ENCODE measurements around the gene PITX3.

The PITX3 gene

DNA sequence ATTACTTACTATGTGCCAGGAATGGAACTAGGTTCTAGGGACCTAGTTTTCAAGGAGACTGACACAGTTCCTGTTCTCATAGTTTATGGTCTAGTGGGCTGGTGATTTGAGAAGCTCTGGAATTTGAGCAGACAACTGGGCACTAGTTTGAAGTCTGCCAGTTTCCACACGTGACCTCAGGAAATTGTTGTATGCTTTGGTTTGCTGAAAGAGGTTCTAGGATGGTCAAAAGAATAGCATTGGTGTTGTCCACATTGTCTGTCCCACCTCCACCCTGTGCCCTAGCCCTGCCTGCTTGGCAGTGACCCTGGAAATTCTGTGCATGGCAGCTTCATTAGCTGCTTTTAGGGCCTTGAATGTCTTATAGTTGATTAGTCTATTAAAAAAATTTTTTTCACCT is 32.8 kb upstream of the PITX3 start:
- no peak for TF ChIP-seq ZNF274 (IDR thresholded peaks at IDR 0.05; ENCODE audit: low read depth, low read length)
- no peak for TF ChIP-seq SUZ12 (IDR thresholded peaks at IDR 0.05; ENCODE audit: extremely low read depth, insufficient read depth, insufficient read length)
- TF ChIP-seq YY1 (IDR thresholded peaks at IDR 0.05; ENCODE audit: insufficient read depth, insufficient read length) = no peak

DNA sequence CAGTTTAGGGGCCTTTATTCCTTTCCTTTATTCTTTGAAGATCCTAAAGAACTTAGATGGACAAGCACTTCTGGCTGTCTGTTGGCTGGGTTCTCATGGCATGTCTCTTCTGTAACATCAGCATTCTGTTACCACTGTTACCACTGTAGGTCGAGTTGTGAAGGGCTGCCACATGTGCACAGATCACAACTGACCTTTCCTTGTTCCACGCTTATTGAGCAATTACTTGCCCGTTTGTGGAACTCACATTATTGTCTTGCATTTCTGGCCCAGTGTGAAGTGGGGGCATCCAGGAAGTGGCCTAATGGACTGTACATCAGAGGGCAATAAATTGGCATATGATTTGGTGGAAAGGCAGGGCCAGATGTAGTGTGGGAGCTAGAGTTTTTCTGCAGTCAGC is 27.7 kb upstream of the PITX3 start:
- H3K4me3 ChIP-seq (ENCODE audit: insufficient read length, low read depth) = no peak overlapping the region
- H3K9ac ChIP-seq (ENCODE audit: insufficient read length, low read depth) = no peak overlapping the region
- H3K9me3 ChIP-seq (ENCODE audit: insufficient read depth, low read length) = no peaks in the 10 kb centered on the region
- no peaks in the 10 kb centered on the region for H3K4me1 ChIP-seq (ENCODE audit: insufficient read depth, insufficient read length)
- no peaks in the 10 kb centered on the region for H3K27me3 ChIP-seq (ENCODE audit: insufficient read depth, insufficient read length)
- H3K36me3 ChIP-seq (ENCODE audit: insufficient read depth, insufficient read length, low read length) = peaks cover 9% of the 10 kb centered on the region
- no peak for TF ChIP-seq YY1 (IDR thresholded peaks at IDR 0.05; ENCODE audit: insufficient read depth, insufficient read length)
- TF ChIP-seq ZNF274 (IDR thresholded peaks at IDR 0.05; ENCODE audit: low read depth, low read length) = no peak
- no peak for TF ChIP-seq SUZ12 (IDR thresholded peaks at IDR 0.05; ENCODE audit: extremely low read depth, insufficient read depth, insufficient read length)
- DNase-seq (ENCODE audit: low read depth, low spot score) = no peak

More for the DNA sequence above, 32.8 kb upstream of the PITX3 start:
- H3K9me3 ChIP-seq (ENCODE audit: insufficient read depth, low read length) = no peaks in the 10 kb centered on the region
- H3K4me3 ChIP-seq (ENCODE audit: insufficient read length, low read depth) = no peak overlapping the region
- H3K27me3 ChIP-seq (ENCODE audit: insufficient read depth, insufficient read length) = no peaks in the 10 kb centered on the region
- no peak overlapping the region for H3K9ac ChIP-seq (ENCODE audit: insufficient read length, low read depth)
- no peaks in the 10 kb centered on the region for H3K4me1 ChIP-seq (ENCODE audit: insufficient read depth, insufficient read length)
- DNase-seq (ENCODE audit: low read depth, low spot score) = no peak
- peaks cover 6% of the 10 kb centered on the region for H3K36me3 ChIP-seq (ENCODE audit: insufficient read depth, insufficient read length, low read length)

DNA sequence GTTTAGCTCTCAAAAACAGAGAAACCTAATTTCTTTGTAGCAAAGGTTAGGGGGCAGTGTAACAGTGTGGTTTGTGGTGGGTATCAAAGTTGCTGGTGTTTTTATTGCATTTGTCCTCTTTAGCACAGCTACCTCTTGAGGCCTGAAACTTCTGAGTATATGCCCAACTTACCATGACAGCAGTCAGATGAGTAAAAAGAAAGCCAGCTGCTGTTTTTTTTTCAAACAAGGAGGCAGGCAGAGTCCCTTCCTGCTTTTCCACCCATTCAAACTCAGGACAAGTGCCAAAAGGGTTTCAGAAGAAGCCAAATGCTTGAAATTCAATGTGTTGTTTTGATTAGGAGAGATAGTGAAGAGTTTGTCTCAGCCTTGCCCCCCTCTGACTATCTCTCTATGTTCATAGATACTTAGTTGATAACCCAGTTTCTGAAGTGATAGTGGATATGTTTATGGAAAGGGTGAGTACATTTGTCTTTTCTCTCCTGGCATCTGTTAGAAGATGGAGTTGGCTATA is 27.1 kb upstream of the PITX3 start:
- no peak for DNase-seq (ENCODE audit: low read depth, low spot score)
- Histone ChIP-seq H3K9ac (ENCODE audit: insufficient read length, low read depth) (no peak overlapping the region), H3K9me3 (ENCODE audit: insufficient read depth, low read length) (no peaks in the 10 kb centered on the region), H3K36me3 (ENCODE audit: insufficient read depth, insufficient read length, low read length) (peaks cover 9% of the 10 kb centered on the region), H3K4me1 (ENCODE audit: insufficient read depth, insufficient read length) (no peaks in the 10 kb centered on the region), H3K4me3 (ENCODE audit: insufficient read length, low read depth) (no peak overlapping the region), H3K27me3 (ENCODE audit: insufficient read depth, insufficient read length) (no peaks in the 10 kb centered on the region)
- TF ChIP-seq SUZ12 (IDR thresholded peaks at IDR 0.05; ENCODE audit: extremely low read depth, insufficient read depth, insufficient read length) (no peak), ZNF274 (IDR thresholded peaks at IDR 0.05; ENCODE audit: low read depth, low read length) (no peak), YY1 (IDR thresholded peaks at IDR 0.05; ENCODE audit: insufficient read depth, insufficient read length) (no peak)

DNA sequence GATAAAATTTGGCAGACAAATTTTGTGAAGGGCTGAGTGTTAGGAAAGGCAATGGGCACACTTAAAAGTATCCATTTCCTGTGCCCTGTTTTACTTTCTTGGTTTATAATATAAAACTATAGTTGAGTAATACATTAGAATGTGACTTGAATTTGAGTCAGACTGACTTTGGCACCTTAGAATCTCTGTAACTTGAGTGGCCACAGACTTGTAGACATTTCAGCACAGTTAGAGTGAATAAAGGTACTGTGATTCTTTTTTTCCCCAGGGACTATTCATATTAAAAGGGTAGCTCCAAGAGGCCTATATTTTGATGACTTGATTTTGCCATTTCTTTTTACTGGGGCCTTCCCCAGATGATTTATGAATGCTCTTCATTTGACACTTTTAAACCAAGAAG is 26.4 kb upstream of the PITX3 start:
- H3K36me3 ChIP-seq (ENCODE audit: insufficient read depth, insufficient read length, low read length) = peaks cover 12% of the 10 kb centered on the region
- TF ChIP-seq YY1 (IDR thresholded peaks at IDR 0.05; ENCODE audit: insufficient read depth, insufficient read length) = no peak
- no peak for TF ChIP-seq ZNF274 (IDR thresholded peaks at IDR 0.05; ENCODE audit: low read depth, low read length)
- TF ChIP-seq SUZ12 (IDR thresholded peaks at IDR 0.05; ENCODE audit: extremely low read depth, insufficient read depth, insufficient read length) = no peak
- DNase-seq (ENCODE audit: low read depth, low spot score) = no peak
- no peaks in the 10 kb centered on the region for H3K9me3 ChIP-seq (ENCODE audit: insufficient read depth, low read length)
- no peaks in the 10 kb centered on the region for H3K4me1 ChIP-seq (ENCODE audit: insufficient read depth, insufficient read length)
- no peak overlapping the region for H3K4me3 ChIP-seq (ENCODE audit: insufficient read length, low read depth)
- H3K27me3 ChIP-seq (ENCODE audit: insufficient read depth, insufficient read length) = no peaks in the 10 kb centered on the region
- H3K9ac ChIP-seq (ENCODE audit: insufficient read length, low read depth) = no peak overlapping the region

DNA sequence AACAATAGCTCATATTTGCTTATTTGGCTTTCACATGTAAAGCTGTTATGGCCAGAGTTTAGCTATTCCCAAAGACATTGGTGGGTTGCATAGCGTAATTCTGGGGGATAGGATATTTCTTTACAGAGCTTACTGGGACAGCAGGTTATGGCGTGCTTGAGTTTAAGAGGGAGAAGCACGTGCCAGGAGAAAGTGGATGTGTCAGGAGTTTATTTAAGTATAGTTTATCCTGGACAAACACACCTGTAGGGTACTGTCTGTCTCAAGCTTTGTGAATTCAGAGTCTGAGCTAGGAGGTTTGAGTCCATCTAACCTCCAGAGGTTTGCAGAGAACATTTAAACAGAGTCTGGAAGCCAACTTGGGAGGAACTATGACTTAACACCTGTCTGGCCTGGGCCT is 25.4 kb upstream of the PITX3 start:
- DNase-seq (ENCODE audit: low read depth, low spot score) = no peak
- no peak overlapping the region for H3K9ac ChIP-seq (ENCODE audit: insufficient read length, low read depth)
- peaks cover 18% of the 10 kb centered on the region for H3K36me3 ChIP-seq (ENCODE audit: insufficient read depth, insufficient read length, low read length)
- H3K4me3 ChIP-seq (ENCODE audit: insufficient read length, low read depth) = no peak overlapping the region
- no peaks in the 10 kb centered on the region for H3K27me3 ChIP-seq (ENCODE audit: insufficient read depth, insufficient read length)
- no peak for TF ChIP-seq ZNF274 (IDR thresholded peaks at IDR 0.05; ENCODE audit: low read depth, low read length)
- TF ChIP-seq YY1 (IDR thresholded peaks at IDR 0.05; ENCODE audit: insufficient read depth, insufficient read length) = no peak
- TF ChIP-seq SUZ12 (IDR thresholded peaks at IDR 0.05; ENCODE audit: extremely low read depth, insufficient read depth, insufficient read length) = no peak
- no peaks in the 10 kb centered on the region for H3K4me1 ChIP-seq (ENCODE audit: insufficient read depth, insufficient read length)
- H3K9me3 ChIP-seq (ENCODE audit: insufficient read depth, low read length) = no peaks in the 10 kb centered on the region

DNA sequence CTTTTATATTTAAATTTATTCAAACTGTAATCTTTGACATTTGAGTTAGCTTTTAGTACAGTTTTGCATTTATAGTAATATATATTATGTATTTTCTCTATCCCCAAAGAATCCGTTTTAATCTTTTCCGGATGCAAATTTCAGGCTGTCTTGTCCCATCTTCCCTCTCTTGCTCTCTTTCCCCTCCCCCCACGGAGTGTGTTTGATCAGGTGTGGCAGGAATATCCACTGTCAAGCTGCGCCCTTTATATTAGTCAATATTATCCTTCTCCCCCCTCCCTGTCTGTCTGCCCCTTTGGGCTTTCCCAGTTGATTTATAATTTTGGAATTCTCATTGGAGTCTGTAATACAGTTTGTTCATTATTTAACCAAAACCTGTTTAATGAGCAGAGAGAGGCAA is 23.1 kb upstream of the PITX3 start:
- Histone ChIP-seq H3K36me3 (ENCODE audit: insufficient read depth, insufficient read length, low read length) (peaks cover 28% of the 10 kb centered on the region), H3K4me1 (ENCODE audit: insufficient read depth, insufficient read length) (no peaks in the 10 kb centered on the region), H3K9me3 (ENCODE audit: insufficient read depth, low read length) (no peaks in the 10 kb centered on the region), H3K9ac (ENCODE audit: insufficient read length, low read depth) (no peak overlapping the region), H3K4me3 (ENCODE audit: insufficient read length, low read depth) (no peak overlapping the region), H3K27me3 (ENCODE audit: insufficient read depth, insufficient read length) (no peaks in the 10 kb centered on the region)
- DNase-seq (ENCODE audit: low read depth, low spot score) = no peak
- no peak for TF ChIP-seq ZNF274 (IDR thresholded peaks at IDR 0.05; ENCODE audit: low read depth, low read length)
- TF ChIP-seq YY1 (IDR thresholded peaks at IDR 0.05; ENCODE audit: insufficient read depth, insufficient read length) = no peak
- TF ChIP-seq SUZ12 (IDR thresholded peaks at IDR 0.05; ENCODE audit: extremely low read depth, insufficient read depth, insufficient read length) = no peak

DNA sequence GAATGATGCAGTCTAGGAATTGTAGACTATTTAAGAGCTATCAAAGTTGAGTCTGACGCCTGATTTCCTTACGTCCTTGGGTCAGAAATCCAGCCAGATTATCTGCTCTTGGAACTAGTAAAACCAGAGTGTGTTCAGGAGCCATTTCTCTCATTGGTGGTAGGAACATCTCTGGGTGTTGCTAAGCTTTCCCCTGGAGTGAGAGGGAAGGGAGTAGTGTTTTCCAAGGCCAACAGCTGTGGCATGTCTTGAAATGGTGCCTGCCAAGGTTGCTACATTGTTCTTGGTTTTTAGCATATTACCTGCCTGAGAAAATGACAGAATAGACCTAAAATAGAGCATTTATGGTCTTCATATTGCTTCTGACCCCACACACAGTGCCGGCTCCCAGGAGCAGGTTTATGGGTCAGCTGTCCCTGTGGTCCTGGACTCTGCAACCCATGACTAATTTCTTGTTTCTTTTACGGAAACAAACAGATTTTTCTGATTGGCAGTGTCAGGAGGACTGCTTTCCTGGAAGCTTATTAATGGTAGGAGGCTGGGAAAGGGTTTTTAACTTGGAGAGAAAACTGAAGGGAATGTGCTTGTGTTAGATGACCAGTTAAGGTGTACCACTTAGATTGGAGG is 21.5 kb upstream of the PITX3 start:
- H3K9me3 ChIP-seq (ENCODE audit: insufficient read depth, low read length) = no peaks in the 10 kb centered on the region
- H3K27me3 ChIP-seq (ENCODE audit: insufficient read depth, insufficient read length) = no peaks in the 10 kb centered on the region
- DNase-seq (ENCODE audit: low read depth, low spot score) = no peak
- no peak overlapping the region for H3K4me3 ChIP-seq (ENCODE audit: insufficient read length, low read depth)
- TF ChIP-seq YY1 (IDR thresholded peaks at IDR 0.05; ENCODE audit: insufficient read depth, insufficient read length) (no peak), ZNF274 (IDR thresholded peaks at IDR 0.05; ENCODE audit: low read depth, low read length) (no peak)
- no peak overlapping the region for H3K9ac ChIP-seq (ENCODE audit: insufficient read length, low read depth)
- peaks cover 26% of the 10 kb centered on the region for H3K36me3 ChIP-seq (ENCODE audit: insufficient read depth, insufficient read length, low read length)
- no peaks in the 10 kb centered on the region for H3K4me1 ChIP-seq (ENCODE audit: insufficient read depth, insufficient read length)
